NCI-H526 (cell line): Measurements from ENCODE around the gene TLE6.
A peak's percentile ranks its signal among the peaks of the same experiment; 100 is the strongest.
"Not testable (repeated sequence)": the region's sequence is repeated elsewhere in the genome, so short reads cannot be mapped to it uniquely, and the experiment has no call there.

ENCODE experiments used
- DNase-seq, 2 experiments: peaks; one replicate each; lab custom pipeline; 2025; lab: John Stamatoyannopoulos, UW

Gene TLE6

GRCh38 chr19:2974342-2975041 lies 2.9 kb upstream of the TLE6 start:
- DNase-seq, result no peak

- DNase-seq, result no peak
These were observed 759 bp upstream of the TLE6 start for GRCh38 chr19:2976609-2977000.

- no peak for DNase-seq
These were observed 378 bp downstream of the TLE6 start for GRCh38 chr19:2977746-2978138.

GRCh38 chr19:2978166-2978767 lies 903 bp downstream of the TLE6 start:
- no peak for DNase-seq

GRCh38 chr19:2978772-2979171 lies 1.4 kb downstream of the TLE6 start:
- no peak for DNase-seq

GRCh38 chr19:2981898-2982297 lies 4.5 kb downstream of the TLE6 start:
- DNase-seq, result no peak

GRCh38 chr19:2982561-2982960 lies 5.2 kb downstream of the TLE6 start:
- no peak for DNase-seq

GRCh38 chr19:2982983-2983350 lies 5.6 kb downstream of the TLE6 start:
- peak in 1 of 2 experiments; percentile 19 for DNase-seq

- peak; percentile 61 to 82 for DNase-seq
These were observed 6.2 kb downstream of the TLE6 start for GRCh38 chr19:2983351-2984214.

GRCh38 chr19:2984215-2984528 lies 6.8 kb downstream of the TLE6 start:
- DNase-seq, result no peak

- DNase-seq, result peak in 1 of 2 experiments; percentile 21
These were observed 9.7 kb downstream of the TLE6 start for GRCh38 chr19:2986951-2987524.

GRCh38 chr19:2987797-2988196 lies 10.4 kb downstream of the TLE6 start:
- DNase-seq, result no peak

- no peak for DNase-seq
These were observed 11.2 kb downstream of the TLE6 start for GRCh38 chr19:2988568-2988967.

GRCh38 chr19:2989236-2989946 lies 12.0 kb downstream of the TLE6 start:
- no peak for DNase-seq

GRCh38 chr19:2992333-2992732 lies 15.0 kb downstream of the TLE6 start:
- not testable (repeated sequence) for DNase-seq

- DNase-seq, result no peak
These were observed 15.6 kb downstream of the TLE6 start for GRCh38 chr19:2992958-2993357.

GRCh38 chr19:2993579-2993978 lies 16.2 kb downstream of the TLE6 start:
- no peak for DNase-seq

GRCh38 chr19:2994588-2995131 lies 17.3 kb downstream of the TLE6 start:
- no peak for DNase-seq

- DNase-seq, result no peak
These were observed 20.4 kb downstream of the TLE6 start for GRCh38 chr19:2997720-2998119.

GRCh38 chr19:2998642-2999041 lies 21.3 kb downstream of the TLE6 start:
- DNase-seq, result no peak

- DNase-seq, result no peak
These were observed 24.0 kb downstream of the TLE6 start for GRCh38 chr19:3001235-3001800.

GRCh38 chr19:3003046-3003445 lies 25.7 kb downstream of the TLE6 start:
- DNase-seq, result no peak
